ENCODE measurements around the gene CASKIN1.

The CASKIN1 gene

GRCh38 chr16:2173366-2173765 lies 23.0 kb downstream of the CASKIN1 start:
- no peak for DNase-seq

- no peak for DNase-seq
Observed at GRCh38 chr16:2172688-2173335, 23.6 kb downstream of the CASKIN1 start.

GRCh38 chr16:2171601-2172178 lies 24.7 kb downstream of the CASKIN1 start:
- DNase-seq: no peak

- no peak for DNase-seq
Observed at GRCh38 chr16:2170587-2171435, 25.6 kb downstream of the CASKIN1 start.

- DNase-seq: no peak
Observed at GRCh38 chr16:2170080-2170479, 26.3 kb downstream of the CASKIN1 start.

- DNase-seq: no peak
Observed at GRCh38 chr16:2167068-2167638, 29.3 kb downstream of the CASKIN1 start.

GRCh38 chr16:2166263-2167067 lies 29.9 kb downstream of the CASKIN1 start:
- no peak for DNase-seq

- DNase-seq: no peak
Observed at GRCh38 chr16:2165861-2166260, 30.5 kb downstream of the CASKIN1 start.

- no peak for DNase-seq
Observed at GRCh38 chr16:2163211-2163881, 33.1 kb downstream of the CASKIN1 start.

- DNase-seq: no peak
Observed at GRCh38 chr16:2162676-2163118, 33.7 kb downstream of the CASKIN1 start.

GRCh38 chr16:2161911-2162310 lies 34.5 kb downstream of the CASKIN1 start:
- no peak for DNase-seq

GRCh38 chr16:2160915-2161551 lies 35.4 kb downstream of the CASKIN1 start:
- no peak for DNase-seq

GRCh38 chr16:2159175-2159838 lies 37.1 kb downstream of the CASKIN1 start:
- DNase-seq: peak; percentile 63

- no peak for DNase-seq
Observed at GRCh38 chr16:2158262-2158638, 38.2 kb downstream of the CASKIN1 start.

GRCh38 chr16:2157480-2158261 lies 38.7 kb downstream of the CASKIN1 start:
- DNase-seq: no peak

GRCh38 chr16:2156849-2157224 lies 39.6 kb downstream of the CASKIN1 start:
- DNase-seq: no peak

GRCh38 chr16:2155977-2156848 lies 40.2 kb downstream of the CASKIN1 start:
- DNase-seq: peak; percentile 66

GRCh38 chr16:2155091-2155950 lies 41.1 kb downstream of the CASKIN1 start, which contains the start of gene TRAF7:
TSS of gene TRAF7 (plus strand) at chr16:2155782. CDS start at chr16:2163921, 8,139 bp downstream.
- DNase-seq: peak; percentile 100

All from HCEC 1CT (cell line).